22Rv1 (cell line): ENCODE data around the gene EML6.

Experiments
- ZFX ChIP-seq: fragments of 450-650 bp; IDR thresholded peaks from 2 replicates; pipeline ENCODE4 v1.6.1; 2017; ENCODE audit warnings: antibody characterized with exemption, borderline replicate concordance
- TF ChIP-seq, protein P1 (sequence below): fragments of 450-650 bp; IDR thresholded peaks from 2 replicates; pipeline ENCODE4 v1.5.1; 2017; ENCODE audit warnings: mild to moderate bottlenecking

GRCh38 chr2:54697934-54698333 lies 25.5 kb upstream of the EML6 start:
- TF ChIP-seq, protein P1, sequence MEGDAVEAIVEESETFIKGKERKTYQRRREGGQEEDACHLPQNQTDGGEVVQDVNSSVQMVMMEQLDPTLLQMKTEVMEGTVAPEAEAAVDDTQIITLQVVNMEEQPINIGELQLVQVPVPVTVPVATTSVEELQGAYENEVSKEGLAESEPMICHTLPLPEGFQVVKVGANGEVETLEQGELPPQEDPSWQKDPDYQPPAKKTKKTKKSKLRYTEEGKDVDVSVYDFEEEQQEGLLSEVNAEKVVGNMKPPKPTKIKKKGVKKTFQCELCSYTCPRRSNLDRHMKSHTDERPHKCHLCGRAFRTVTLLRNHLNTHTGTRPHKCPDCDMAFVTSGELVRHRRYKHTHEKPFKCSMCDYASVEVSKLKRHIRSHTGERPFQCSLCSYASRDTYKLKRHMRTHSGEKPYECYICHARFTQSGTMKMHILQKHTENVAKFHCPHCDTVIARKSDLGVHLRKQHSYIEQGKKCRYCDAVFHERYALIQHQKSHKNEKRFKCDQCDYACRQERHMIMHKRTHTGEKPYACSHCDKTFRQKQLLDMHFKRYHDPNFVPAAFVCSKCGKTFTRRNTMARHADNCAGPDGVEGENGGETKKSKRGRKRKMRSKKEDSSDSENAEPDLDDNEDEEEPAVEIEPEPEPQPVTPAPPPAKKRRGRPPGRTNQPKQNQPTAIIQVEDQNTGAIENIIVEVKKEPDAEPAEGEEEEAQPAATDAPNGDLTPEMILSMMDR, result no peak
- no peak for TF ChIP-seq ZFX
